Heart left ventricle (tissue), 13 donors: ENCODE data around the gene MPLKIP.

Experiments used
- CTCF ChIP-seq, 12 donors: fragments of 200-600 bp; sonication (generic) in 4 of 12; IDR thresholded peaks; one replicate each; pipeline versions ENCODE4 v1.5.0 to v1.8.0; 2018 to 2022; ENCODE audit warnings: antibody characterized with exemption in 12 of 12, mild to moderate bottlenecking in 5 of 12
- POLR2A ChIP-seq, 2 donors: fragments of 450-650 bp; IDR thresholded peaks; one replicate each; pipeline ENCODE4 v1.6.1; 2017; ENCODE audit warnings: antibody characterized with exemption in 2 of 2, mild to moderate bottlenecking in 2 of 2, moderate library complexity in 2 of 2
- donor health status: ischemic (EF 13 %, LVEDD 7.1; RV severe dilation, severe dysfunction).
- donor health status: DM: no; HTN: yes; CAD: no.
- donor health status: DM: no; HTN: no; CAD: no.
- donor health status: ischemic (EF 25% LVEDD 6.9; RV normal size, moderate dysfunction).
- donor health status: ischemic (EF 25% LVEDD 5.7; RV mildly dilated, moderate dysfunction).
- donor health status: ischemic (EF 35%, LVEDD 5.7; RV mildly dilated, moderate dysfunction).
- donor health status: nonischemic (EF 11% LVEDD 7.7; RV severe dilation, severe dysfunction).
- donor health status: DM: yes; HTN: yes; CAD: no.
- donor health status: PGD.
- donor health status: ischemic (EF 29% LVEDD 5.4; RV normal size, mild dysfunction).
- donor health status: nonischemic (EF 23%, LVEDD 6.1; RV moderate dilation, normal function).

- TF ChIP-seq CTCF (IDR thresholded peaks at IDR 0.05), result no peak
- no peak for TF ChIP-seq POLR2A (IDR thresholded peaks at IDR 0.05)
Measured at GRCh38 chr7:40162516-40162915, 28.1 kb upstream of the MPLKIP start.
